ENCODE measurements around the gene CACNA1A.

CACNA1A gene

GRCh38 chr19:13291913-13292312, 214.4 kb downstream of the CACNA1A start:
- no peak for FAIRE-seq
- TF ChIP-seq, protein P1, sequence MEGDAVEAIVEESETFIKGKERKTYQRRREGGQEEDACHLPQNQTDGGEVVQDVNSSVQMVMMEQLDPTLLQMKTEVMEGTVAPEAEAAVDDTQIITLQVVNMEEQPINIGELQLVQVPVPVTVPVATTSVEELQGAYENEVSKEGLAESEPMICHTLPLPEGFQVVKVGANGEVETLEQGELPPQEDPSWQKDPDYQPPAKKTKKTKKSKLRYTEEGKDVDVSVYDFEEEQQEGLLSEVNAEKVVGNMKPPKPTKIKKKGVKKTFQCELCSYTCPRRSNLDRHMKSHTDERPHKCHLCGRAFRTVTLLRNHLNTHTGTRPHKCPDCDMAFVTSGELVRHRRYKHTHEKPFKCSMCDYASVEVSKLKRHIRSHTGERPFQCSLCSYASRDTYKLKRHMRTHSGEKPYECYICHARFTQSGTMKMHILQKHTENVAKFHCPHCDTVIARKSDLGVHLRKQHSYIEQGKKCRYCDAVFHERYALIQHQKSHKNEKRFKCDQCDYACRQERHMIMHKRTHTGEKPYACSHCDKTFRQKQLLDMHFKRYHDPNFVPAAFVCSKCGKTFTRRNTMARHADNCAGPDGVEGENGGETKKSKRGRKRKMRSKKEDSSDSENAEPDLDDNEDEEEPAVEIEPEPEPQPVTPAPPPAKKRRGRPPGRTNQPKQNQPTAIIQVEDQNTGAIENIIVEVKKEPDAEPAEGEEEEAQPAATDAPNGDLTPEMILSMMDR (IDR thresholded peaks at IDR 0.05; ENCODE audit: insufficient read depth, missing control alignments): no peak
- DNase-seq (ENCODE audit: insufficient read length, low spot score): no peak

DNA sequence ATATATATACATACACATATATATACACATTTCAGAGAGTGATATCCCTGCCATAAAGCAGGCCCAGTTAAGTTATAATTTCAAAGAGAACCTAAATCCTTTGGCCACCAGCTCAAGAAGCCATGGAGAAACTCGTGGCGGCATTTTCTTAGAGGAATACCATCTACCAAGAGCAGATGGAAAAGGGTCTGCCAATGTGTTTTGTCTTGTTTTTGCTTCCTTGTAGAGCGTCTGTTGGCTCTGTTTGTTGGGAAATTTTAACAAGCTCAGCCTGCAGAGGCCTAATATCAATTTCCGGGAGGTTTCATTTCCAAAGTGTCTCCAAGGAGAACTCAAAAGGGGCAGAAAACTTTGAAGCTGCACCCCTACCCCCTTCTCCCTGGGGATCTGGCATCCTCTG, 215.5 kb downstream of the CACNA1A start:
- TF ChIP-seq, protein P1 (IDR thresholded peaks at IDR 0.05; ENCODE audit: insufficient read depth, missing control alignments): no peak
- DNase-seq (ENCODE audit: insufficient read length, low spot score) (no peak), FAIRE-seq (no peak)

DNA sequence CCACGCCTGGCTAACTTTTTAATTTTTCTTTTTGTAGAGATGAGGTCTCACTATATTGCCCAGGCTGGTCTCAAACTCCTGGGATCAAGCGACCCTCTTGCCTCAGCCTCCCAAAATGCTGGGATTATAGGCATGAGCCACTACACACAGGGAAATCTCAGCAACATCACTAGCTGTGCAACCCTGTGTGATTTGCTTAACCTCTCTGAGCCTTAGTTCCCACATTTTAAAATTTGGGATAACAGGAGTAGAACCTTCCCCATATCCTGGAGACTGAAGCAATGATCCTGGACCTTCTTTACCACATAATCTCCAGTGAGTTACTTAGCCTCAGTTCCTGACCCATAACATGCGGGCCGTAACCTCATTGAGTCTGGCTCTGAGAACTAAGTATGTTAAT, 217.0 kb downstream of the CACNA1A start:
- DNase-seq (ENCODE audit: insufficient read length, low spot score): no peak
- no peak for FAIRE-seq
- TF ChIP-seq, protein P1 (IDR thresholded peaks at IDR 0.05; ENCODE audit: insufficient read depth, missing control alignments): no peak

- TF ChIP-seq, protein P1 (IDR thresholded peaks at IDR 0.05; ENCODE audit: insufficient read depth, missing control alignments): no peak
- FAIRE-seq: no peak
These were observed 219.9 kb downstream of the CACNA1A start for GRCh38 chr19:13286195-13286985.

GRCh38 chr19:13284929-13285928, 221.1 kb downstream of the CACNA1A start:
- TF ChIP-seq, protein P1 (IDR thresholded peaks at IDR 0.05; ENCODE audit: insufficient read depth, missing control alignments): no peak
- no peak for DNase-seq (ENCODE audit: insufficient read length, low spot score)
- no peak for FAIRE-seq

More at GRCh38 chr19:13286195-13286985, 219.9 kb downstream of the CACNA1A start:
- no peak for DNase-seq (ENCODE audit: insufficient read length, low spot score)

GRCh38 chr19:13283871-13284270, 222.4 kb downstream of the CACNA1A start:
- DNase-seq (ENCODE audit: insufficient read length, low spot score) (no peak), FAIRE-seq (no peak)
- TF ChIP-seq, protein P1 (IDR thresholded peaks at IDR 0.05; ENCODE audit: insufficient read depth, missing control alignments): no peak

Measured in D721Med (cell line).